Common myeloid progenitor, CD34-positive (primary cell): ENCODE data around the gene A4GALT.

Experiments
- CTCF ChIA-PET: fragments of 350-600 bp; sonication (Branson Sonifier 250); formaldehyde crosslinking; loops from one replicate; lab custom pipeline; 2021; ENCODE audit warnings: antibody characterized with exemption; lab: Charles Lee
- POLR2A ChIA-PET: fragments of 350-600 bp; sonication (Branson Sonifier 250); formaldehyde crosslinking; loops from one replicate; lab custom pipeline; 2021; ENCODE audit warnings: antibody characterized with exemption; lab: Charles Lee
- DNase-seq, 3 donors: peaks; one replicate each; pipeline versions ENCODE4 v3.0.0 to v3.0.0-alpha.2; 2013
- H3K27ac ChIP-seq, 2 experiments: 1 replicate in 1 of 2; 2 replicates in 1 of 2; pipeline ENCODE4 v1.7.0; 2013; ENCODE audit warnings: inconsistent platforms in 2 of 2, low read length in 2 of 2, mild to moderate bottlenecking in 2 of 2, low read depth in 1 of 2, moderate library complexity in 1 of 2; ENCODE audit not compliant: severe bottlenecking in 2 of 2, insufficient read depth in 1 of 2, poor library complexity in 1 of 2
- H3K27me3 ChIP-seq, 5 experiments: replicated peaks in 2 of 5; 1 replicate in 3 of 5; 2 replicates in 2 of 5; pipeline versions ENCODE4 v1.6.1 to v1.7.0; 2013; ENCODE audit warnings: low read length in 4 of 5, mild to moderate bottlenecking in 2 of 5, moderate library complexity in 2 of 5, inconsistent platforms in 1 of 5; ENCODE audit not compliant: insufficient read depth in 5 of 5, control insufficient read depth in 4 of 5
- H3K36me3 ChIP-seq, 4 experiments: 1 replicate in 2 of 4; 2 replicates in 2 of 4; pipeline versions ENCODE4 v1.6.1 to v1.7.0; 2013; ENCODE audit warnings: low read length in 3 of 4, control low read depth in 1 of 4, mild to moderate bottlenecking in 1 of 4; ENCODE audit not compliant: control insufficient read depth in 4 of 4, insufficient read depth in 4 of 4
- H3K4me1 ChIP-seq, 4 experiments: 1 replicate in 3 of 4; 2 replicates in 1 of 4; pipeline versions ENCODE4 v1.6.1 to v1.7.1; 2013; ENCODE audit warnings: low read length in 3 of 4, mild to moderate bottlenecking in 3 of 4, control low read depth in 1 of 4, inconsistent platforms in 1 of 4, moderate library complexity in 1 of 4; ENCODE audit not compliant: control insufficient read depth in 4 of 4, insufficient read depth in 4 of 4; ENCODE audit errors: control extremely low read depth in 1 of 4
- H3K4me3 ChIP-seq, 7 experiments: 1 replicate in 4 of 7; 2 replicates in 3 of 7; pipeline versions ENCODE4 v1.5.1 to v1.7.0; 2013; ENCODE audit warnings: mild to moderate bottlenecking in 7 of 7, low read length in 6 of 7, moderate library complexity in 6 of 7, inconsistent platforms in 2 of 7, low read depth in 2 of 7, control low read depth in 1 of 7; ENCODE audit not compliant: insufficient read depth in 4 of 7, control insufficient read depth in 1 of 7; ENCODE audit errors: extremely low read depth in 1 of 7
- H3K9me3 ChIP-seq, 5 experiments: 1 replicate in 4 of 5; 2 replicates in 1 of 5; pipeline versions ENCODE4 v1.6.1 to v1.7.1; 2013; ENCODE audit warnings: low read length in 4 of 5, mild to moderate bottlenecking in 2 of 5, inconsistent platforms in 1 of 5, low read depth in 1 of 5, moderate library complexity in 1 of 5; ENCODE audit not compliant: control insufficient read depth in 4 of 5, insufficient read depth in 2 of 5; ENCODE audit errors: control extremely low read depth in 1 of 5
- WGBS: methylation state at CpG from one replicate; pipeline ENCODE4 v1.1.5; 2013; ENCODE audit not compliant: insufficient coverage; 5-methylcytosine and 5-hydroxymethylcytosine counted together

A4GALT gene

DNA sequence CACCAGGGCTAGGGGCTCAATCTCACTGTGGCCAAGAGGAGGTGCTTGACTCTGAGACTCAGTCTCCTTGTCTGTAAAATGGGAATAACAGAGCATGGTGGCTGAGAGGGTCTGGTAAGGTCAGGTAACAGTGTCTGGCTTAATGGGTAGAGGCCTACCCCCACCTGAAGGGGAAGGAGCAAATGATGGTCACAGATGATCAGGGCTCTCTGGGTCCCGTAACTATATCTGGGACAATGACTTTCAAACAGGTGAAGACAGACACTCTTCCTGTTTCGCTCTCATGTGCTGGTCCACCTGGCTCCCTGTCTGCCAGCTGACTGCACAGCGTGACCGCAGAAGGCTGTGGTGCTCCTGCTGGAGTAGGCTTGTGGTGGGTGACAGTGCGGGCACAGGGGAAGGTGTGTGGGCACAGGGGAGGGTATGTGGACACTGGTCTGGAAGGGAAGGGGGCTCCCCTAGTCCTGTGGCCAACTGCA lies 4.0 kb downstream of the A4GALT start:
- peaks cover 0 to 18% (median 15%) of the 10 kb centered on the region in 4 experiments for H3K4me1 ChIP-seq
- no peaks in the 10 kb centered on the region for H3K36me3 ChIP-seq
- no peak overlapping the region for H3K27ac ChIP-seq
- POLR2A ChIA-PET, result no interaction called here
- CTCF ChIA-PET, result no interaction called here
- no peak overlapping the region for H3K4me3 ChIP-seq
- 86% methylated on average over 5 of the region's 5 CpGs for WGBS
- peaks cover 8 to 49% (median 24%) of the 10 kb centered on the region in 5 experiments for H3K27me3 ChIP-seq
- H3K9me3 ChIP-seq, result no peaks in the 10 kb centered on the region
- no peak for DNase-seq

DNA sequence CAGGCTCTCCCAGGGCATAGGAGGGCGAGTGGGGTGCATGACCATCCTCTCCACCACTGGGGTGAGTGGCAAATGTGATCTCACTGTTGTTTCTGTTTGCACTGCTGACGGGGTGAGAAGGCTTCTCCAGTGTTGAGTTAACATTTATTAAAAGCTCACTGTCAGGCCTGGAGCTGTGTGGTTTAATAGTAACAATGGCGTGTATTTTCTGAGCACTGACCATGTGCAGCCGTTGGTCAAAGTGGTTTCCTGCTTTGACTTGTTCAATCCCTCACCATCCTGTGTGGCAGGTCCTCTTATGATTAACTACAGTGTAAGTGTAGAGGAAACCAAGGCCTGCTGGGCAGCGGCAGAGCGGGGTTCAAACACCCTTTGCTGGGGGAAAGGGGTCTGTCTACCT lies 4.4 kb downstream of the A4GALT start:
- POLR2A ChIA-PET, result no interaction called here
- 55% methylated on average over 5 of the region's 6 CpGs for WGBS

DNA sequence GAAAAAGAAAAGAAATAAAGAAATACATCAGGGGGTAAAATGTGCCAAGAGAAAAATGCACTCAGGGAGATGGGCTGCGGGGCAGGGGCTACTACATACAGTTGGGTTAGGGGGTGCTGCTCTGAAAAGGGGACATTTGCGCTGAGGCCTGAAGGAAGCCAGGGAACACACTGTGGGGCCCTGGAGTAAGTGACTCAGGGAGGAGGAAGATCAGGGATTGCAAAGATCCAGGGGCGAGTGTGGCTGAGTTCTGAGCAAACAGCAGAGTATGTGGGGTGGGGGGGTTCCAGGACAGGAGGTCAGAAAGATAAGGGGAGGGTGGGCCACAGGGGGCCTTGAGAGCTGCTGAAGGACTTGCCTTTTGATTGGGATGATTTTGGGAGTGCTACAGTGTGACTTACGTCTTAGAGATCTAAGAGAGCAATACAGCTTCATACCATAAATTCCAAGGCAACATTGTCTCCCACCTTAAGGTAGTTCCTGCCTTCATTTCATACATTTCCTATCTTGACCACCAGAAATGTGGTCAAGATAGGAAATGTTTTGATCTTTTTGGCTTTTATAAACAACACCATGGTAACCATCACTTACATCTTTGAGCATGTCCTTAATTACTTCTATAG lies 5.8 kb downstream of the A4GALT start:
- POLR2A ChIA-PET, result no interaction called here
- Histone ChIP-seq H3K4me1 (peaks cover 0 to 5% (median 5%) of the 10 kb centered on the region in 4 experiments), H3K36me3 (no peaks in the 10 kb centered on the region), H3K4me3 (no peak overlapping the region), H3K9me3 (peaks cover 0 to 5% (median under 1%) of the 10 kb centered on the region in 5 experiments), H3K27me3 (peaks cover 4 to 36% (median 16%) of the 10 kb centered on the region in 5 experiments), H3K27ac (no peak overlapping the region)
- DNase-seq, result peak in 1 of 3 donors; percentile 31
- CTCF ChIA-PET, result no interaction called here
- 89% methylated on average over 2 of the region's 4 CpGs for WGBS

More for the DNA sequence above, 4.4 kb downstream of the A4GALT start:
- no peak for DNase-seq
- peaks cover 6 to 45% (median 21%) of the 10 kb centered on the region in 5 experiments for H3K27me3 ChIP-seq
- H3K9me3 ChIP-seq, result no peaks in the 10 kb centered on the region
- peaks cover 0 to 17% (median 15%) of the 10 kb centered on the region in 4 experiments for H3K4me1 ChIP-seq
- CTCF ChIA-PET, result no interaction called here
- H3K36me3 ChIP-seq, result no peaks in the 10 kb centered on the region
- H3K4me3 ChIP-seq, result no peak overlapping the region
- no peak overlapping the region for H3K27ac ChIP-seq

DNA sequence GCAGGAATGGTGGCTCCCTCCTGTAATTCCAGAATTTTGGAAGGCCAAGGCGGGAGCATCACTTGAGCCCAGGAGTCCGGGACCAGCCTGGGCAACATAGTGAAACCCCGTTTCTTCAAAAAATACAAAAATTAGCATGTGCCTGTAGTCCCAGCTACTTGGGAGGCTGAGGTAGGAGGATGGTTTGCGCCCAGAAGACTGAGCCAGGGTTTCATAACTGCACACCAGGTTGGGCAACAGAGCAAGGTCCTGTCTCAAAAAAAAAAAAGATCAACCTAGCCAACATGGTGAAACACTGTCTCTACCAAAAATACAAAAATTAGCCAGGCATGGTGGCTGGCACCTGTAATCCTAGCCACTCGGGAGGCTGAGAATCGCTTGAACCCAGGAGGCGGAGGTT lies 6.4 kb downstream of the A4GALT start:
- POLR2A ChIA-PET, result no interaction called here
- no peak for DNase-seq
- H3K36me3 ChIP-seq, result no peaks in the 10 kb centered on the region
- WGBS, result 100% methylated on average over 5 of the region's 7 CpGs
- H3K4me3 ChIP-seq, result no peak overlapping the region
- H3K9me3 ChIP-seq, result peaks cover 0 to 11% (median 3%) of the 10 kb centered on the region in 5 experiments
- H3K27me3 ChIP-seq, result peaks cover 4 to 31% (median 10%) of the 10 kb centered on the region in 5 experiments
- CTCF ChIA-PET, result no interaction called here
- H3K27ac ChIP-seq, result no peak overlapping the region
- H3K4me1 ChIP-seq, result no peaks in the 10 kb centered on the region

DNA sequence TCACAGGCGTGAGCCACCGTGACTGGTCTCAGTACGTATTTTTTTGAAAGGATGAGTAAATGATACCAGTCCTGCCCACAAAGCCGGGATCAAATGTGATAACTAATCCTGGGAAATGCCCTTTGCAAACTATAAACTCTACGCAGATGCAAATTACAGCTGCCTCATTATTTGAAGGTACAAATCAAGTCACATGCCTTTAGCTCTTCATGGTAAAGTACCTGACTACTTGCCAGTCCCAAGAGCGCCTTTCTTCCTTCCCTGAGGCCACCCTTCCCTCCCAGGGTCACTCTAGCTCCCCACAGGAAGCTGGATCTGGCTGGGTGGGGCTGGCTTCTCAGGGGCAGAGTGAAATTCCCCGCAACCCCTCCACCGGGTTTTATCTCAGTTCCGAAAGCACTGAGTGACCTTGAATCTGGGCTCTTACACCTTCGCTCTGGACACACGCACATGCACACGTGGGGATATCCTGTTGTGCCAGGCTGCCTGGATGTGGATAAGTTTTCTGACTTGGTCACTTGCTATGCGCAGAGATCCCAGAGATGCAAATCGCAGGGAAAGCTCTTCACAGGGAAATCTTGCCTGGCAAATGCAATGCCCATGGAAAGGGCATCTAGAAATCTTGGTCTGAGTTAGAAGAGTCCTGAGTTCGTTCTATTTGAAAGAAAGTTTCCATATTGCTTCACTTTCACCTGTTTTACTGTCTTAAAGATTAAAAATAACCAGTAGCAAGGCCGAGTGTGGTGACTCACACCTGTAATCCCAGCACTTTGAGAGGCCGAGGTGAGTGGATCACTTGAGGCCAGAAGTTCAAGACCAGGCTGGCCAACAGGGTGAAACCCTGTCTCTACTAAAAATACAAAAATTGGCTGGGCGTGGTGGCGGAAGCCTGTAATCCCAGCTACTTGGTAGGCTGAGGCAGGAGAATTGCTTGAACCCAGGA lies 8.5 kb downstream of the A4GALT start:
- CTCF ChIA-PET, result no interaction called here
- H3K4me3 ChIP-seq, result no peak overlapping the region
- peaks cover 0 to 14% (median 4%) of the 10 kb centered on the region in 5 experiments for H3K9me3 ChIP-seq
- H3K27me3 ChIP-seq, result peaks cover 0 to 13% (median 0%) of the 10 kb centered on the region in 5 experiments
- WGBS, result 92% methylated on average over 16 of the region's 19 CpGs
- POLR2A ChIA-PET, result no interaction called here
- no peak for DNase-seq
- no peaks in the 10 kb centered on the region for H3K36me3 ChIP-seq
- H3K27ac ChIP-seq, result no peak overlapping the region
- H3K4me1 ChIP-seq, result no peaks in the 10 kb centered on the region

DNA sequence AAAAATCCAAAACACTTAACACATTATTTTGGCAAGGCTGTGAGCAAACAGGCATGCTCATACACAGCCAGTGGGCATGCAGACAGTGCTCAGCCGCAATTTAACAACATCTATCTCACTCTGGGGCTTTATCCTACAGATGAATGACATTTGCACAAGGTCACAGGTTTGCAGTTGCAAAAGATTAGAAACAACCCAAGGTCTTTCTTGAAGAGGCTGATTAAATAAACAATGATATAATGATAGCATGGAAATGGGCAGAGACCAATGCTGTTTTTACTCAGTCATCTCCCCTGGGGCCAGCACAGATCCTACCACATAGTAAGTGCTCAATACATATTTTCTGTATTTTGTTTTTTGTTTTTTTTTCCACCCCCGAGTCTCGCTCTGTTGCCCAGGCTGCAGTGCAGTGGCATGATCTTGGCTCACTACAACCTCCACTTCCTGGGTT lies 9.4 kb downstream of the A4GALT start:
- Histone ChIP-seq H3K27me3 (peaks cover 0 to 5% (median 0%) of the 10 kb centered on the region in 5 experiments), H3K27ac (no peak overlapping the region), H3K36me3 (no peaks in the 10 kb centered on the region), H3K9me3 (peaks cover 0 to 14% (median 4%) of the 10 kb centered on the region in 5 experiments), H3K4me3 (no peak overlapping the region), H3K4me1 (no peaks in the 10 kb centered on the region)
- CTCF ChIA-PET, result no interaction called here
- POLR2A ChIA-PET, result no interaction called here
- no peak for DNase-seq
- 100% methylated on average over 2 of the region's 3 CpGs for WGBS
